IPS-NIHi11 (cell line): Measurements from ENCODE around the gene CCDC182.

Source experiments
- DNase-seq: peaks from one replicate; pipeline ENCODE4 v3.0.0; 2012; ENCODE audit warnings: mixed read lengths, low spot score

The CCDC182 gene

GRCh38 chr17:57697891-57698711, 47.0 kb downstream of the CCDC182 start:
- peak; percentile 42 for DNase-seq

- no peak for DNase-seq
Measured at GRCh38 chr17:57697197-57697596, 47.9 kb downstream of the CCDC182 start.

- no peak for DNase-seq
Measured at GRCh38 chr17:57696050-57696449, 49.0 kb downstream of the CCDC182 start.
